Iris pigment epithelial cell (primary cell): ENCODE measurements around the gene DHX58.
"Not testable (repeated sequence)": the region's sequence is repeated elsewhere in the genome, so short reads cannot be mapped to it uniquely, and the experiment has no call there.

Experiments
- DNase-seq: peaks from one replicate; pipeline ENCODE4 v3.0.0-alpha.2; 2011; ENCODE audit warnings: low read depth

The DHX58 gene

DNA sequence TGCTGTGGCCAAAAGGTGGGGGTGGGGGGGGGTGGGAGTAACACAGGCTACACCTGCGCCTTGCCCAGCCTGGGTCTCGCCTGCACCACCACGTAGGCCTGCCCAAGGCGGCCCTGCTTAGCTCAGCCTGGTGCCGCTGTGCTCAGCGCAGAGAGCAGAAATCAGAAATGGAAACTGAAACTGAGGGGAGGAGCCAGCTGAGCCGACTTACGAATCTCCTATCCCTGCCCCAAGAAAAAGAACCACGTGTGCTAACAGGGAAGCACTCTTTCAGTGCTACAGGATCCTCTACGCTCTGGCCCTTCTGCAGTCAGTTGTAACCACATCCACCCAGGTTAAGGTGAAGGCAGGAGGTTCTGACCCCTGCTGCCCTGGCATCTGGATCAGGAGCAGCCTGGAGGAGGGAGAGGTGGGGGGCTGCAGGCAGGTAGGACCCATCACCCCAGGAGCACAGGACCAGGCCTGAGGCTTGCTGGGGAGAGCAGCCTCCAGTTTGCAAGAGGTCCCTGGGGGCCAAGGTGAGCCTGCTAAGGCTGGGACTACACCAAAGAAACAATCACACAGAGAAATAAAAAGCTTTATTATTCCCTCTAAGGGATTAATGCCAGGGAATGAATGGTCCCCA lies at the start of gene DHX58:
Gene DHX58 (minus strand): TSS at position 163 of the 625 bp plus-strand sequence. CDS start 822 bp downstream, outside the sequence.
- DNase-seq: peak; percentile 94

DNA sequence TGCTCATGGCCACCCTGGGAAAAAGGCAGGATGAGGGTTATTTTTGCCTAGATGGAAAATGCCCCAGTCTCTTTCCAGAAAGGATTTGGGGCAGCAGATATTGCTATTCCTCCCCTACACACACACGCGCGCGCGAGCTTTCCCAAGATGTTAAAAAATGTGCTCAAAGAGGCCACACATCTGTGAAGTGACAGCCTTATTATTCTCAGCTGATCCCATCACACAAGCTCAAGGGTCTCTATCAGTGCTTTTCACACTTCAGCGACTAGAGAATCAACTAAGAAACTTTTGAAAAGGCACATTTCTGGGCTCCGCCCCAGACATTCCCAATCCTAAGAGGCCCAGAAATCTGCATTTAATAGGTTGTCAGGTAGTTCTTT lies 48.0 kb upstream of the DHX58 start:
- no peak for DNase-seq

DNA sequence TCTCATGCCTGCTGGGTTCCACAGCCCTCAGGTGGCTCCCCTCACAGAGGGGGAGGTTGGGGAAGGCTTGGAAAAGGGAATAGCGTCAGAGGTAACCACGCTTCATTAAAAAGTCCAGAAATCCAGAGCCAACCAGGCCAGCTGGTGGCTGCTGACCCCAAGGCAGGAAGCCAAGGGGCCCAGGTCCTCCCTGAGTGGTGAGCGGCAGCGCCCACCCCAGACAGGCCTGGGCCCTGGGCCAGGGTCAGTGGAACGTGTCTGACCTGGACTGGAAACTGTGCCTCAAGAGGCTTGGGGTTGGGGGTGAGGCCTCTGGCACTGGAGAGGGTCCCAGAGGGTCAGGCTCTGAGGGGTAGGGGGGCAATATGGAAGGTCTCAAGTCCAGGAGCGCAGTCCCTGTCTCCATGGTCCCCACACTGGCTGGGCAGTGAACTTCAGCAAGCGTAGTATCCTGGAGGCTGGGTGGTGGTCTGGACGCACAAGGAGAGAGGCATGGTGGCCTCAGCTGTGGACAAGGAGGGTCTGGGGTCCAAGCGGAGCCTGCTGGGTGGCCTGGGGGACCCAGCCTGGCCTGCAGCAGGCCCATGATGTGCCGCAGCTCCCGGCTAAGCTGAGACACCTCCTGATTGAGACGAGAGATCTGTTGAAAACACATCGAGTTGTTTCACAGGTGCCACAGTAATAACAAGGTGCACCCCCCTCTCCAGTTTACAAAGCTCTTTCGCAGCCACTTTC lies 47.4 kb upstream of the DHX58 start:
- DNase-seq: no peak

DNA sequence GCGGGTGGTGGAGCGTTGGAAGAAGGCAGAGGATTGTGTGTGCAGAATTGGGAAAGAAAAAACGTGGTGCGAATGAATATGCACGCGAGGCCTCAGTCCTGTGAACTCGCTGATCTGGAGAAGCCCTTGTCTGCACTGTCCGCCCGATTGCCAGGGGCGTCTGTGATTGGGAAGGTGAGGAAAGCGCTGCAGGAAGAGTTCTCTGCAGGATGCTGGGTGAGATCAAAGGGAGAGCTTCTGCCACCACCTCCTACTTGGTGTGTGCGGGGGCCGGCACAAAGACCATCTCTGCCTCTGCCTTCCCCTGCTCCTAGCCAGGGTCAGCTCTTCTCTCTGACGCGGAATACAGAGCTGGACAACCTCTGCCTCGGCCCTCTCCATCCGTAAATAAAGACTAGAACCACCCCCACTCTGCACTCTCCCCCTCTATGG lies 43.1 kb upstream of the DHX58 start:
- no peak for DNase-seq

DNA sequence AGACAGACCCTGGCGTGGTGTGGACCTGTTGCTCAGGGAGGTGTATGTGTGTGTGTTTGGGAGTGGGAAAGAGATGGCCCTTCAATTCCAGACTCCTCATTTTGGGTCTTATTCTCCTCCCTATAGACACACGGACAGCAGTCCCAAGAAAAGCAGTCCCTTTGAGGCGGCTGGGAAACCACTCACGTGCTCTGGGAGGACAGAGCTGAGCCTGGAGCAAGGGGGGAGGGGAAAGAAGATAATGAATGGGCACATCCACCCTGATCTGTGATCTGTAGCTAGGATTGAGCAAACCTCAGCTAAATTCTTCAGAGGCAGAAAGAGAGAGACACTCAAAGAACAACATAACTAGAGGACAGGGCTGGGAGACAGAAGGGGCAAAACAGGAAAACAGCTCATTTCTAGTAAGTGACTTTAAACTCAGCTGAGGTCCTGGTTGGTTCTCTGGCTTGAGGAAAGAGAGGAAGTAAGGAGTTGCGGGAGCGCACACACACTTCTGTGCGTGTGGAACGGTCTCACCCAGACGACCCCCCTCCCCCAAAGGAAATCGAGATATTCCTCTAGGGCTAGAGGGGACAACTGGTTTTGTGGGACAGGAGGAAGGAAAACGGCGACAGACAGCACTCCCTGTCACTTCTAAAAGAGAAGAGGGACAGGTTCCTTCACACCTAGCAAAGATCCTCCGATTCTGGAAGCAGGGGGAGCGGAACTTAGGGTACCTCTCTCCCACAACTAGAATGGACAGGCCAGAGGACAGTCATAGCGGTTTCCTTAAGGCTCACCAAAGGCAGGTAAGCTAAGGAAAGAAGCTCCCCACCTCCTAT lies 41.6 kb upstream of the DHX58 start:
- peak; percentile 49 for DNase-seq

DNA sequence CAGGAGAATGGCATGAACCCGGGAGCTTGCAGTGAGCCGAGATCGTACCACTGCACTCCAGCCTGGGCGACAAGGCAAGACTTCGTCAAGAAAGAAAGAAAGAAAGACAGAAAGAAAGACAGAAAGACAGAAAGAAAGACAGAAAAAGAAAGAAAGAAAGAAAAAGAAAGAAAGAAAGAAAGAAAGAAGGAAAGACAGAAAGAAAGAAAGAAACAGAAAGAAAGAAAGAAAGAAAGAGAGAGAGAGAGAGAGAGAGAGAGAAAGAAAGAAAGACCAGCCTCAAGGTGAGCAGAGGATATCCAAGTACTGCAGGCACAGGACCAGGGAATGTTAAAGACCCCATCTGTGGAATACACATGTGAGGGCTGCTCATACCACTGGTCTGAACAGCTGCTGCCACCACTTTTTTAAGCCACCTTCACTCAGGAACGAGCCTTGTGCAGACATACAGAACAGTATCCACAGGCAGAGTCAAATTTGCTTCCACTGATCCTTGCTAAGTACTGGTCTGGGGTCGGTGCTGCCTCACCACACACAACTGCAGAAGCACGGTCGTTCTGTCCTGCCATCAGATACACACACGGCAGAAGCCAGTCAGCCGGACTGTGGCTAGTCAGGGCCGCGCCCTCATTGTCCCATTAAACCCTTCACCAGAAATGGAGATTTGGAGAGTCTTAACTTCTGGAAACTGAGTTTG lies 34.5 kb upstream of the DHX58 start:
- DNase-seq: no peak

DNA sequence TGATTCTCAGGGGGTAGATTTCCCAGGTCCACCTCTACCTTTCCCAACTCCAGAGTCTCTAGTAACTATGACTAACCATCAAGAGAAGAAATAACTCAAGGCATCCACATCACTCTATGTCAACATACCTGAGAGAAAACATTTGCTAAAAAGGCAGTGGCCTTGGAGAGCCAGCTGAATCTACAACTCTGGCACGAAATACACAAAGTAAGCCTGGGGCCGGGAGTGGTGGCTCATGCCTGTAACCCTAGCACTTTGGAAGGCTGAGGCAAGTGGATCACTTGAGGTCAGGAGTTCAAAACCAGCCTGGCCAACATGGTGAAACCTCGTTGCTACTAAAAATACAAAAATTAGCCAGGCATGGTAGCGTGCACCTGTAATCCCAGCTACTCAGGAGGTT lies 30.6 kb upstream of the DHX58 start:
- not testable (repeated sequence) for DNase-seq

DNA sequence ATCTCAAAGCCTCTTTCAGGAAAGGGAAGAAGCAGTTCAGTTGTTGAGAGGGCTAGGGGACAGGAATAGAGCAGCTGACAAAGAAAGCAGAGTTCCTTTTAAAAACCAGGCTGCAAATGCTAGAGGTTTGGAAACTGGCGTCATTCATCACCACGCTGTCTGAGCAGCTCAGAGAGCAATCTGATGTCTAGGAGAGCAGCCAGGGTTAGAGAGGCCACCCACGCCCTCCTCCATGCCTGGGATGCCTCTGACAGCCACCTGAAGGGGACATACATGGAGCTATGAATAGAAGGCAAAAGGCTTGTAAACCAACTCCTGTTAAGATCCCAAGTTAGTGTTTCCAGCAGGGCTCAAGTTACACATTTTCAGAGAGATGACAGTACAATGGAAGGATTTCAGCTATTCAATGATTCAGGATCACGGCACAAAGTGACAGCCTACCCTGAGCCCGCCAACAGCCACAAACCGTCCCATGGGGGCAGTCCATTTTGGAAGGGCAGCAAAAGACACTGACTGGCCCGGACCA lies 29.9 kb upstream of the DHX58 start:
- peak; percentile 75 for DNase-seq

DNA sequence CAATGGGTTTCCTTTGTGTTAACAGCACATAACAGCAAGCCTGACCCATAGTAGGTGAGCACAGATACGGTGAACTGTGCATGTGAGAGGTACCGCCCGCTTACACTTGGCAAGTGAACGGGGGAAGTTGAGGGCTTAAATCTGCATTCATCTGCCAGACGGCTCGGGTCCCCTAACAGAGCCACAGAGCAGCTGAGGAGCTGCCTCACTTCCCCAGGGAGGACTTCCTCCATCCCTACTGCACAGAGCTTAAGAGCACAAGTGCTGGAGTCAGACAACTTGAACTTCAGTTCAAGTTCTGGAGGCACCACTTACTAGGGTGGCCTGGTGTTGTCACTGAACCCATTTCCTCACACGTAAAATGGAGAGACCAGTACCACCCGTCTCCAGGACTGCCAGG lies 28.9 kb upstream of the DHX58 start:
- no peak for DNase-seq

DNA sequence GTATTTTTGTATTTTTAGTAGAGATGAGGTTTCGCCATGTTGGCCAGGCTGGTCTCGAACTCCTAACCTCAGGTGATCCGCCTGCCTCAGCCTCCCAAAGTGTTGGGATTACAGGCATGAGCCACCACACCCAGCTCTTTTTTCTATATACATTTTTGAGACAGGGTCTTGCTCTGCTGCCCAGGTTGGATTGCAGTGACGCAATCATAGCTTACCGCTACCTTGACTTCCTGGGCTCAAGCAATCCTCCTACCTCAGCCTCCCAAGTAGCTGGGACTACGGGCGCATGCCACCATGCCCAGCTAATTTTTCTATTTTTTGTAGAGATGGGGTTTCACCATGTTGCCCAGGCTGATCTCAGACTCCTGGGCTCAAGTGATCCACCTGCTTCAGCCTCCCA lies 28.2 kb upstream of the DHX58 start:
- not testable (repeated sequence) for DNase-seq

DNA sequence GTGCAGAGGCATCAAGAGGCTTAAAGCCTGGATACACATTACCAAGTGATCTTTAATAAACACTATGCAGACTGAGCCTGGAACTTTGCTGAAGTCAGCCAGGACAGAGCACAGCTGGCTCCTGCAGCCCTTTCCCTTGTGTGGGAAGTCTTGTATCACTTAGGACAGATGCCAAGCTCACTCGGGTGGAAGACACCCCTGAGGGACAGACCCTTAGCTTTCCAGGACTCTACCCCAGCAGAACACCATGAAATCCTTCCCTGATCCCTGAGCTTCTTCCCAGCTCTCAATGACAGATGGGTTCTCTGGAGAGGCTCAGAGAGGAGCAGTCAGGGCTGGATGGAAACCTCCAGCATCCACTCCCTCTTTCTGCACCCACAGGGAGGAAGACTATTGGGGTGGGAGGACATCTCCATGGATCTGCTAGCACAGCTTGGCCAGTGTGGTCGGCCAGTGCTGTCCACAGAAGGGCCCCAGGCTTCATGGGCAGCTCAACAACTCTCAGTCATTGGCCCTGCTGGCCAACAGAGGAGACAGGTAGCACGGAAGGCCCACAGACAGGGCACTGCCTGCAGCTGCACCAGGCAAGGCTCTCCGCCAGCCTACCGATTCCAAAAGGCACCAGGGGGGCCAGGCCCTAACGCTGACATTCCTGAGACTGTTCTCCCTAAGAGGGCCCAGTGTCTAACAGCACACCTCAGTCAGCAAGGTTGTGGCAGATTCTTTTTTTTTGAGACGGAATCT lies 26.4 kb upstream of the DHX58 start:
- DNase-seq: no peak

DNA sequence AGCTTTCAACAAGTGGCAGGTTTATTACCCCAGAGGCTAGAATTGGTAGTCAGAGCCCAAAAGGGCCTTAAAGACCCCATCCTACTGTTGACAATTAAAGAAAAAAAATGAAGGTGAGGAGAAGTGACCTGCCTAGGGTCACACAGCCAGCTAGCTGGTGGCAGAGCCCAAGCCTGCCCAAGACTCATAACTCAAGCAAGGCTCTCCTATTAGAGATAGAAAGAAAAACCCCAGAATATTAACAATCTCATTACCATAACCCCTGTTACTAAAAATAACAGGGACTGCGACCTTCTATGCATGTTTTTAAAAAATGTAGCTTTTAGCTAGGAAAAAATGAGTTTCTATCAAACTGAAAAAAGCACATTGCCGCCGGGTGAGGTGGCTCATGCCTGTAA lies 24.1 kb upstream of the DHX58 start:
- DNase-seq: no peak

DNA sequence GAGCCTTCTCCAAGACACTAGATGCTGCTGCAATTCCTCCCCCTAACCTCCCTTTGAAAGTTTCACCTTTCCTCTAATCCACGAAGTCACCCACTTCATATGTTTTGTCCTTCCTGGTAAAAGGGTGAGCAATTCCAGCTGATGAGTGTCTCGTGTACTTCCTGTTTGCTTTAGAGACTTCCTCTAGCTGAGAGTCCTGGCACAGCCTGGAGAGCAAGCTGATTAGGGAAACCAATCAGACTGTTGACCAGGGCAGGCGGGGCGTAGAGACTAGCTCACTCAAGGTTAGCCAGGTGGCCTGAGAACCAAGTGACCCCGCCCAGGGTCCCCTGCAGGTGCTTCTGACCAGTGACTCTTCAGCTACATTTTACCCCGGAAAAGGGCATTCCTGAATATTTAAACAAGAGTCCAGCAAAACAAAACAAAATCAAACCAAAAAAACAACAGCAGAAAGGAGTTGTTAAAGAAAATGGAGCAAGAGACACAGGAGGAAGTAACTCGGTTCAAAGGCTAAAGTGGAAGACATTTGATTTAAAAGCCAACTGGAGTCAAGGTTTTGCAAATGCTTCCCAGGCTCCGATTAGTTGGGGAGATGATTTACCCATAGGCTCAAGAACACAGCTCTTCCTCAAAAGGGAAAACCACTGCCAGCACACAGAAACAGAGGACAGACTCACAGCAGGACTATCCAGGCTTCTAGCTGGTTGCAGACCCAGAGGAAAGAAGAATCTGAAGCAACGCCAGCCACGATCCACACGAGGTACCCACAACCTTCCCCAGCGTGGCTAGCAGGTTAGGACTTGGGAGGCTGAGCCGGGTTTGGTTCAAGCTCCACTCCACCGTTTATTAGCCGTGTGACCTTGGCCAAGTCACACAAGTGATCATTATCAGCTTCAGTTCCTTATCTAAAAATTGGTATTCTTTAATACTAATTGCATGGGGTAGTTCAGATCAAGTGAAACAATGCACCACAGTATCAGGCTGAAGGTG lies 23.4 kb upstream of the DHX58 start:
- peak; percentile 91 for DNase-seq

DNA sequence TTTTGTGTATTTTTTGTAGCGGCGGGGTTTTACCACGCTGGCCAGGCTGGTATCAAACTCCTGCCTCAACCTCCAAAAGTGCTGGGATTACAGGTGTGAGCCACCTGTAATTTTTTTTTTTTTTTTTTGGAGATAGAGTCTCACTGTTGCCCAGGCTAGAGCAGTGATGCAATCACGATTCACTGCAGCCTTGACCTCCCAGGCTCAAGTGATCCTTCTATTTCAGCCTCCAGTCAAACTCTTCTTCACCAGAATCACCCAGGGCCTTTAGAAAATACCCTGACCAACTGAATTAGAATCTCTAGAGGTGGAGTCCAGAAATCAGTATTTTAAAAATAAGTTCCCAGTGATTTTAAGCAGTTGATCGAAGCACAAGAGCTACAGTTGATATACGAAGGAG lies 22.6 kb upstream of the DHX58 start:
- no peak for DNase-seq

DNA sequence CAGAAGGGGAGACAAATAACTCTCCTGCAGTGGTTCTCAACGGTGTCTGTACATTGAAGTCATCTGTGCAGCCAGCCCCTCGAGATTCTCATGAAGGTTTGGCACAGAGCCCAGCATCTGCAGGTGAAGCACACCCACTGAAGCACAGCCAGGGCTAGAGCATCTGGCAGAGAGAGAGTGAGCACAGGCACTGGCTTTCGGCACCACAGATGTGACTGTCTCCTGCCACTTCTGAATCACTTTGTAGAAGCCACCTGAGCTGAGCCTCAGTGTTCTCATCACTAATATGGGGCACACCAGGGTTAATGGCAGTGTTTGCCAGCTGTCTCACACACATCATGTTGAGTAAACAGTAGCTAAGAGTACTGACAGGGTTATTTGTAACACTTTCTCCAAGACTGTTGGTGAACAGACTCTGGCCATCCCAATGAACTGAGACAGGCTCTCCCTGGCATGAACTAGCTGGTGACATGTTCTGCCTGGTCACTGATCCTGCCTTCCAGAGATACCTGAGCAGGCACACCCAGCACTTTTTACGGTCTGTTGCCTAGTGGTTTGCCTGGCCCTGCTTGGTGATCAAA lies 21.0 kb upstream of the DHX58 start:
- DNase-seq: no peak

DNA sequence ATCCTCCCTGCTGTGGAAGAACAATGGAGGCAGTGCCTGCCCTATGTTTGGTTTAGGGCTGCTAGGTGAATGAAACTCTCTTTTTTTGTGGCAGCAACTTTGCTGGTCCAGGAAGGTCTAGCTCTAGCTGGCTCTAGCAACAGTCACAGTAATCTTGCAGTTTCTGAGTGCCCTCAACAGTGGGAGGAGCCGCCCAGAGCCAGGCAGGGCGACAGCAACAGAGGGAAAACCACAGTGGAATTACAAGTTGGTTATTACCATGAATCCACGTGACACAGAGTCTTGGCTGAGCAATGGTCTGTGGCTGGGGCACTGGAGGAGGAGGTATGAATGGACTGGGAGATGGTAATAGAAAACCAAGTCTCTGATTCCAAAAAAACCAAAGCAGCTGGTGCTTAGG lies 20.4 kb upstream of the DHX58 start:
- DNase-seq: peak; percentile 78

DNA sequence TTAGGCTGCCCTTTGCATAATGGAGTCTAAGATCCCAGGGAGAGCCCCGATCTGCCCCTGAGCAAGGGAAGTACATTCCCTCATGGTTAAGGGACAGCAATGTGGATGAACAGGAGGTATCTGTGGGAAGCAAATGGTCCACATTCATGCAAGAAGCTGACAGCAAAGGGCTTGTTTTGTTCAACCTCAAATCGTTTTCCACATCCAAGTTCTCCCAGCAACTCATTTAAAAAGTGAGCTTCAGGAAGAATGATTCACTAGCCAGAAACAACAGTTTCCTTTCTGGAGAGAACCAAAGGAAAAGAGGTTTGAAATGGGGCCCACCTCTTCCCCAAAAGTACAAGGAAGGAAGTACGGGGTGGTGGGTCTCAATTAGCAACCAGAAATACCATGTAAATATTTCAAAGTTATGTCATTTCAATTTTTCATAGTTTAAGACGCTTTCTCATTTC lies 19.5 kb upstream of the DHX58 start:
- peak; percentile 32 for DNase-seq

DNA sequence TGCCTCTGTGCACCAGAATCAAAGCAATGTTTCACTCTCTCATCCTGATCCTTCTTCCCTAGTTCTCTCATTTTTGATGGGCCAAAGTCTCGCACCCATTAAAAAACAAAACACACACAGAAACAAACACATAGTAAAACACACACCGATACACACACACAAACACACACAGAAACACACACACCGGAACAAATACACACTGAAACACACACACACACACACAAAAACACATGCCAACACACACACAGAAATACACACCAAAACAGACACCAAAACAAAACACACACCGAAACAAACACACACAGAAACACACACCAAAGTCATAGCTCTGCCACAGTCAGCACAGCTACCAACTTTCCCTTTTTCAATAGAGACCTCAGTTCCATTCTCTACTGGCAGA lies 18.7 kb upstream of the DHX58 start:
- no peak for DNase-seq

DNA sequence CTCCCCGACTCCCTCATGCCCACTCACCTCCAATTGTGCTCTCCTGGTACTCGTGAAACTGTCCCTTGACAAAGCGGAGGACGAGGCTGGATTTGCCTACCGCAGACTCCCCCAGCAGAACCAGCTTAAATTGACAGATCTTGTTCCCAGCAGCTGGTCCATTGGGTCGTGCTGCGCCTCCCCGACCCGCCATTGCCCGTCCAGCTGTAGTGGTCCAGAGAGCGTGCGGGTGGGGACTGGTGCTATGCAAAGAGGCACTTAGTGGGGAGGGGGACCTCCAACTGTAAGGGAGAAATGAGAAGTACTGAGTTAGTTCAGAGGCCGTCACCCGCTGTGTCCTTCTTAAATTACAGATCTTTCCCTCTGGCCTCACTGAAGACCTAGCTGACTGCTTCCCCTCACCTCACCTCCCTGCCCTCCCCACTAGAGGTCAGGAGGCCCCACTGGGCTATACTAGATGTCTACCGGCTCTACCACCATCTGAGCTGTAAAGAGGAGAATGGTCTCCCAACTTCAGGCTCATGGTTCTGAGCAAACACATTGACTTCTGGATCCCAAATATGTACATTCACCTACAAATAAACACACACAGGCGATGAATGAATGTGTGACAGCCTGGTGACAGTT lies 17.9 kb upstream of the DHX58 start:
- no peak for DNase-seq
